Panc1 (cell line): Measurements from ENCODE around the gene STX18.

Source experiments
- CTCF ChIP-seq: fragments of 450-650 bp; IDR thresholded peaks from 2 replicates; pipeline ENCODE4 v1.5.1; 2017; ENCODE audit warnings: mild to moderate bottlenecking
- POLR2AphosphoS5 ChIP-seq: IDR thresholded peaks from 2 replicates; pipeline ENCODE4 v1.6.1; 2012; ENCODE audit warnings: mild to moderate bottlenecking, low read depth, low read length, moderate library complexity

- TF ChIP-seq CTCF (no peak), POLR2AphosphoS5 (no peak)
Observed at GRCh38 chr4:4494882-4495281, 47.0 kb downstream of the STX18 start.
